Neuronal stem cell (in vitro differentiated cells): ENCODE measurements around the gene CTPS1.

Experiments
- DNase-seq: peaks from one replicate; pipeline ENCODE4 v3.0.0-alpha.2; 2013; ENCODE audit warnings: low spot score
- H2AFZ ChIP-seq: one replicate; pipeline ENCODE4 v1.6.1; 2013; ENCODE audit warnings: mild to moderate bottlenecking, low read length, inconsistent platforms
- H2AK5ac ChIP-seq: 2 replicates; pipeline ENCODE4 v1.6.1; 2013; ENCODE audit warnings: low read depth, mild to moderate bottlenecking, inconsistent platforms, low read length, moderate library complexity, mixed read lengths
- H2BK120ac ChIP-seq: 2 replicates; pipeline ENCODE4 v1.6.1; 2013; ENCODE audit warnings: low read depth, mild to moderate bottlenecking, inconsistent platforms, low read length, moderate library complexity, mixed read lengths
- H2BK12ac ChIP-seq: one replicate; pipeline ENCODE4 v1.6.1; 2013; ENCODE audit warnings: low read length, inconsistent platforms
- H2BK15ac ChIP-seq: 2 replicates; pipeline ENCODE4 v1.6.1; 2013; ENCODE audit warnings: mild to moderate bottlenecking, low read length, inconsistent platforms, mixed read lengths
- H2BK5ac ChIP-seq: one replicate; pipeline ENCODE4 v1.6.1; 2013; ENCODE audit warnings: inconsistent platforms, mild to moderate bottlenecking, low read length, moderate library complexity
- H3K14ac ChIP-seq: one replicate; pipeline ENCODE4 v1.6.1; 2013; ENCODE audit warnings: low read length, inconsistent platforms
- H3K18ac ChIP-seq: 2 replicates; pipeline ENCODE4 v1.6.1; 2013; ENCODE audit warnings: low read length, inconsistent platforms
- H3K23ac ChIP-seq: 2 replicates; pipeline ENCODE4 v1.6.1; 2013; ENCODE audit warnings: low read depth, mild to moderate bottlenecking, mixed read lengths, low read length, inconsistent platforms; ENCODE audit not compliant: poor library complexity
- H3K27ac ChIP-seq: replicated peaks from 3 replicates; pipeline ENCODE4 v1.5.1; 2013; ENCODE audit warnings: low read length, inconsistent platforms
- H3K27me3 ChIP-seq, 3 experiments: 2 replicates each; pipeline ENCODE4 v1.6.1; 2013; ENCODE audit warnings: low read length in 3 of 3, mild to moderate bottlenecking in 2 of 3, inconsistent platforms in 1 of 3, low read depth in 1 of 3, mixed read lengths in 1 of 3, moderate library complexity in 1 of 3; ENCODE audit not compliant: control insufficient read depth in 3 of 3, insufficient read depth in 3 of 3
- H3K36me3 ChIP-seq, 2 donors: replicated peaks in 1 of 2; 2 replicates each; pipeline ENCODE4 v1.6.1; 2013; ENCODE audit warnings: low read length in 2 of 2; ENCODE audit not compliant: control insufficient read depth in 2 of 2, insufficient read depth in 2 of 2
- H3K4ac ChIP-seq: 2 replicates; pipeline ENCODE4 v1.6.1; 2013; ENCODE audit warnings: inconsistent platforms, mild to moderate bottlenecking, low read length, moderate library complexity
- H3K4me1 ChIP-seq, 2 donors: 1 replicate in 1 of 2; 2 replicates in 1 of 2; pipeline ENCODE4 v1.6.1; 2013; ENCODE audit warnings: low read length in 2 of 2, low read depth in 1 of 2; ENCODE audit not compliant: control insufficient read depth in 2 of 2, insufficient read depth in 1 of 2
- H3K4me2 ChIP-seq: one replicate; pipeline ENCODE4 v1.6.1; 2013; ENCODE audit warnings: mild to moderate bottlenecking, low read length, inconsistent platforms; ENCODE audit not compliant: insufficient read depth, poor library complexity, severe bottlenecking
- H3K4me3 ChIP-seq, 2 donors: 2 replicates each; pipeline ENCODE4 v1.5.1; 2013; ENCODE audit warnings: low read length in 2 of 2, mild to moderate bottlenecking in 2 of 2, inconsistent platforms in 1 of 2, moderate library complexity in 1 of 2
- H3K79me1 ChIP-seq: one replicate; pipeline ENCODE4 v1.6.1; 2013; ENCODE audit warnings: low read depth, mild to moderate bottlenecking, inconsistent platforms, low read length, moderate library complexity
- H3K9ac ChIP-seq: one replicate; pipeline ENCODE4 v1.6.1; 2013; ENCODE audit warnings: mild to moderate bottlenecking, low read depth, low read length, inconsistent platforms; ENCODE audit not compliant: poor library complexity
- H3K9me3 ChIP-seq, 2 donors: replicated peaks in 1 of 2; 2 replicates each; pipeline versions ENCODE3 to v1.6.1; 2013; ENCODE audit warnings: low read length in 2 of 2, mild to moderate bottlenecking in 2 of 2, inconsistent platforms in 1 of 2, low read depth in 1 of 2, mixed read lengths in 1 of 2, moderate library complexity in 1 of 2; ENCODE audit not compliant: control insufficient read depth in 2 of 2, insufficient read depth in 1 of 2
- H4K8ac ChIP-seq: one replicate; pipeline ENCODE4 v1.6.1; 2013; ENCODE audit warnings: low read depth, mild to moderate bottlenecking, inconsistent platforms, low read length, moderate library complexity
- H4K91ac ChIP-seq: one replicate; pipeline ENCODE4 v1.6.1; 2013; ENCODE audit warnings: low read length, low read depth, mild to moderate bottlenecking, inconsistent platforms; ENCODE audit not compliant: poor library complexity
- WGBS, 2 donors: extraction: QIAGEN DNeasy Blood & Tissue Kit; methylation state at CpG; one replicate each; pipeline ENCODE4 v1.1.7; 2013; ENCODE audit warnings: missing lambda C conversion rate in 2 of 2, mixed read lengths in 1 of 2; ENCODE audit not compliant: insufficient read length in 2 of 2, insufficient replicate concordance in 1 of 2; ENCODE audit errors: extremely low coverage in 2 of 2; 5-methylcytosine and 5-hydroxymethylcytosine counted together

The CTPS1 gene

DNA sequence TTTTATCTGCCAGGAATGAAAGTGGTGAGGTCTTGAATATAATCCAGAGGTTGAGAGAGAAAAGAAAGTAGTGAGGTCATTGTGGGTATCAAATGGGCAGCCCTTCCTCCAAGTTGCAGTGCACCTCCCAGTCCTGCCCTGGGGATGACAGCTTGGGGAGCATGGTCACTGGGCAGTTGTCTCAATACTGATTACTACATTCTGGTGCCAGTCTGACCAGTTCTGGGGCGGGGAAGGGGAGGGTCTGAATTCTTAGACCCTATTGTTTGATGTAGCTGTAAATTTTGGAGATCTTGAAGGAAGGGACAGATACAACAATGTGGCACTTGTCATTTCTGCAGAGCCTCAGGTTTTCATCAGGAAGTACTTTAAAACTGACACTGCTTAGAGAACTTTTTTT, 30.8 kb downstream of the CTPS1 start:
- Histone ChIP-seq H3K36me3 (peaks cover 64 to 100% of the 10 kb centered on the region in 2 donors), H3K9ac (no peak overlapping the region), H3K79me1 (peaks cover 2% of the 10 kb centered on the region), H3K27me3 (no peaks in the 10 kb centered on the region), H2AK5ac (no peak overlapping the region), H3K27ac (no peak overlapping the region), H3K14ac (no peak overlapping the region), H3K23ac (no peak overlapping the region), H2BK5ac (no peak overlapping the region), H2AFZ (no peak overlapping the region), H4K8ac (no peak overlapping the region), H3K18ac (no peak overlapping the region), H2BK120ac (no peak overlapping the region), H3K4ac (no peak overlapping the region), H3K4me3 (no peak overlapping the region), H3K9me3 (no peaks in the 10 kb centered on the region), H4K91ac (no peak overlapping the region), H2BK12ac (no peak overlapping the region), H3K4me1 (no peaks in the 10 kb centered on the region), H2BK15ac (no peak overlapping the region), H3K4me2 (no peak overlapping the region)
- no CpG with 5 or more reads among the region's 1 CpG for WGBS, 2 donors
- DNase-seq: no peak

DNA sequence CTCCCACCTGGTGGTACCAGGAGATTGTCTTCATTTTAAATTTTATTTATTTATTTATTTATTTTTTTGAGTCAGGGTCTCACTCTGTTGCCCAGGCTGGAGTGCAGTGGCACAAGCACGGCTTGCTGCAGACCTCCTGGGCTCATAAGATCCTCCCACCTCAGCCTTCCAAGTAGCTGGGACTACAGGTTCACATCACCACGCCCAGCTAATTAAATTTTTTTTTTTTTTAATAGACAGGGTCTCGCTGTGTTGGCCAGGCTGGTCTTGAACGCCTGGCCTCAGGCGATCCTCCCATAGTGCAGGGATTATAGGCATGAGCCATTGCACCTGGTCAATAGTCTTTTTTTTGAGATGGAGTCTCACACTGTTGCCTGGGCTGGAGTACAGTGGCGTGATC, 33.5 kb downstream of the CTPS1 start:
- H3K14ac ChIP-seq: no peak overlapping the region
- H3K4me1 ChIP-seq: no peaks in the 10 kb centered on the region
- WGBS, 2 donors: no CpG with 5 or more reads among the region's 6 CpGs
- no peak overlapping the region for H4K91ac ChIP-seq
- no peak overlapping the region for H3K4me2 ChIP-seq
- peaks cover 2% of the 10 kb centered on the region for H3K79me1 ChIP-seq
- H2BK120ac ChIP-seq: no peak overlapping the region
- no peak overlapping the region for H2AK5ac ChIP-seq
- no peak overlapping the region for H2BK15ac ChIP-seq
- no peak overlapping the region for H3K27ac ChIP-seq
- no peaks in the 10 kb centered on the region for H3K9me3 ChIP-seq
- no peak overlapping the region for H3K23ac ChIP-seq
- no peak for DNase-seq
- H3K4ac ChIP-seq: no peak overlapping the region
- no peak overlapping the region for H2BK12ac ChIP-seq
- H4K8ac ChIP-seq: no peak overlapping the region
- no peaks in the 10 kb centered on the region for H3K27me3 ChIP-seq
- no peak overlapping the region for H3K18ac ChIP-seq
- H2AFZ ChIP-seq: no peak overlapping the region
- H3K4me3 ChIP-seq: no peak overlapping the region
- H2BK5ac ChIP-seq: no peak overlapping the region
- H3K36me3 ChIP-seq: peaks cover 48 to 98% of the 10 kb centered on the region in 2 donors
- no peak overlapping the region for H3K9ac ChIP-seq

DNA sequence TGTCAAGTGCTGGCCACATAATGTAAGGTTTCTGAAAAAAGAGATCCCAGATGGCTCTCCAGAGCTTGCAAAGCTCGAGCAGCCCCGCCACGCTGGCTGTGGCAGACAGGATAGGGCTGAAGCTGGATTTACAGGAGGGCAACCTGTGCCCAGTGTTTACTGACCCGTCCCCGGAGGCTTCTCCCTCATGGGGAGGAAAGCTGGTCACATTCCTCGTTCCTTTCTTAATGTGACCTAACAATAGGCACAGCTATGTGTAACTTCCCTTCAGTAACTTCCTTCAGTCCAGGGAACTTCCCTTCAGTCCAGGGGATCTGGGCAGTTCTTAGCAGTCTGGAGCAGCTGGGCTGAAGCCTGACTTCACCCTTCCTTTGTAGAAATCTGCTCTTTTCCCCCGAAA, 34.3 kb downstream of the CTPS1 start:
- WGBS, 2 donors: no CpG with 5 or more reads among the region's 7 CpGs
- Histone ChIP-seq H3K4me3 (no peak overlapping the region), H3K23ac (no peak overlapping the region), H3K9me3 (no peaks in the 10 kb centered on the region), H2BK5ac (no peak overlapping the region), H4K91ac (no peak overlapping the region), H3K4me2 (no peak overlapping the region), H3K9ac (no peak overlapping the region), H3K79me1 (peaks cover 2% of the 10 kb centered on the region), H3K4ac (no peak overlapping the region), H2AFZ (no peak overlapping the region), H4K8ac (no peak overlapping the region), H2BK120ac (no peak overlapping the region), H3K18ac (no peak overlapping the region), H3K14ac (no peak overlapping the region), H3K27me3 (no peaks in the 10 kb centered on the region), H2AK5ac (no peak overlapping the region), H3K36me3 (peaks cover 44 to 96% of the 10 kb centered on the region in 2 donors), H2BK15ac (no peak overlapping the region), H3K27ac (no peak overlapping the region), H3K4me1 (no peaks in the 10 kb centered on the region), H2BK12ac (no peak overlapping the region)
- DNase-seq: no peak

DNA sequence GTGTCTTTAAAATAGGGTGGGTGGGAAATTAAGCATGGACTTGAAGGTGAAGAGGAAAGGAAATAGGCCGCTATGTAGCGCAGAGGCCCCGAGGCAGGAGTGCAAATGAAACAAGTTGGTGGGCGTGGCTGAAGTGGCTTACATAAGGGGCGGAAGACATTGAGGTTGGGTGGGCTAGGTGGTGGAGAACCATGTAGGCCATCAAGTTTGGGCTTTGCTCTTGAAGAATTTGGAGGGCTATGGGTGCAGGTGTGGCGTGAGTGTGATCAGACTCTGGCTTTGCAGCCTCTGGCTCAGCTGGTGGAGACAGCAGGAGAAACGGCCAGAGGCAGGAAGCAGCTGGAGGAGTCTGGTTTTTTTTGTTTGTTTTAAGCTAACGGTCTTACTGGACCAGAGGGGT, 35.4 kb downstream of the CTPS1 start:
- no peak overlapping the region for H3K23ac ChIP-seq

More for the DNA sequence above, 35.4 kb downstream of the CTPS1 start:
- no peaks in the 10 kb centered on the region for H3K4me1 ChIP-seq
- H2AFZ ChIP-seq: no peak overlapping the region
- H2BK5ac ChIP-seq: no peak overlapping the region
- no peak overlapping the region for H3K18ac ChIP-seq
- H3K4me2 ChIP-seq: no peak overlapping the region
- H2BK15ac ChIP-seq: no peak overlapping the region
- H3K27me3 ChIP-seq: no peaks in the 10 kb centered on the region
- no peak overlapping the region for H3K14ac ChIP-seq
- peaks cover 2% of the 10 kb centered on the region for H3K79me1 ChIP-seq
- H3K27ac ChIP-seq: no peak overlapping the region
- H2AK5ac ChIP-seq: no peak overlapping the region
- H2BK120ac ChIP-seq: no peak overlapping the region
- no peak overlapping the region for H4K8ac ChIP-seq
- no peak overlapping the region for H4K91ac ChIP-seq
- no peak for DNase-seq
- no peak overlapping the region for H3K9ac ChIP-seq
- no peak overlapping the region for H3K4ac ChIP-seq
- H2BK12ac ChIP-seq: no peak overlapping the region
- H3K36me3 ChIP-seq: peaks cover 38 to 96% of the 10 kb centered on the region in 2 donors
- WGBS, 2 donors: no CpG with 5 or more reads among the region's 8 CpGs
- H3K4me3 ChIP-seq: no peak overlapping the region
- H3K9me3 ChIP-seq: no peaks in the 10 kb centered on the region
